Upper lobe of right lung (tissue), 1 donor: ENCODE results near the gene CD3G. TPM values are rescaled to one million over a fixed set of nuclear protein-coding genes. Genes with fewer than 3 reads are reported as not detected.
A peak's percentile ranks its signal among the peaks of the same experiment; 100 is the strongest.

Source experiments
- ATAC-seq: fragments of 200-7000 bp; cut with Tn5 transposase; one replicate; pipeline ENCODE4 v1.9.1; 2020; ENCODE audit warnings: mild to moderate bottlenecking, moderate library complexity
- DNase-seq: peaks from one replicate; pipeline ENCODE4 v3.0.0-alpha.2; 2020
- H3K27ac ChIP-seq: fragments of 200-600 bp; one replicate; pipeline ENCODE4 v1.8.0; 2022
- H3K27me3 ChIP-seq: fragments of 200-600 bp; one replicate; pipeline ENCODE4 v1.8.0; 2022; ENCODE audit warnings: mild to moderate bottlenecking
- H3K36me3 ChIP-seq: fragments of 200-600 bp; one replicate; pipeline ENCODE4 v1.8.0; 2022
- H3K4me1 ChIP-seq: fragments of 200-600 bp; one replicate; pipeline ENCODE4 v1.8.0; 2022
- H3K4me3 ChIP-seq: fragments of 200-600 bp; one replicate; pipeline ENCODE4 v1.8.0; 2022; ENCODE audit warnings: mild to moderate bottlenecking
- H3K9me3 ChIP-seq: fragments of 200-600 bp; one replicate; pipeline ENCODE4 v1.8.0; 2022
- CTCF ChIP-seq: fragments of 200-600 bp; IDR thresholded peaks from one replicate; pipeline ENCODE4 v1.8.0; 2022; ENCODE audit warnings: antibody characterized with exemption
- intact Hi-C: fragments of 100-400 bp; cut with DNase I; formaldehyde crosslinking; loops from one replicate; pipeline ENCODE4 v1.11.0; 2022
- total RNA-seq: library from RNA; stranded (reverse); fragmentation: NEBNext Ultra II Directional; extraction: Animal tissue kit (Norgen Biotek cat#: 25700); gene quantifications from one replicate; pipeline ENCODE4 v1.2.1, GENCODE V29; 2021
- donor health status: DM: no; HTN: yes; CAD: no; lungs with severe emphysema.

The CD3G gene
- total RNA-seq, 1 donor from 2014 or later: 6.5 TPM

GRCh38 chr11:118318581-118319336 is 25.4 kb upstream of the CD3G start:
- intact Hi-C loops: no loop called here

GRCh38 chr11:118319337-118319707 is 24.8 kb upstream of the CD3G start:
- peak; percentile 64 for ATAC-seq

More at GRCh38 chr11:118318581-118319336, 25.4 kb upstream of the CD3G start:
- Histone ChIP-seq H3K27me3 (peaks cover 2% of the 10 kb centered on the region), H3K4me3 (no peak overlapping the region), H3K9me3 (no peaks in the 10 kb centered on the region), H3K36me3 (no peaks in the 10 kb centered on the region), H3K4me1 (peaks cover 35% of the 10 kb centered on the region), H3K27ac (peak overlapping the region; percentile 63)
- no peak for TF ChIP-seq CTCF
- ATAC-seq: peak; percentile 45
- DNase-seq: peak; percentile 82

GRCh38 chr11:118320515-118320914 is 23.6 kb upstream of the CD3G start:
- intact Hi-C loops: no loop called here
- Histone ChIP-seq H3K36me3 (no peaks in the 10 kb centered on the region), H3K27ac (peak overlapping the region; percentile 11), H3K9me3 (no peaks in the 10 kb centered on the region), H3K4me1 (peaks cover 31% of the 10 kb centered on the region), H3K27me3 (no peaks in the 10 kb centered on the region), H3K4me3 (no peak overlapping the region)
- DNase-seq (no peak), ATAC-seq (no peak)
- TF ChIP-seq CTCF: no peak

More at GRCh38 chr11:118319337-118319707, 24.8 kb upstream of the CD3G start:
- Histone ChIP-seq H3K4me3 (no peak overlapping the region), H3K27ac (peak overlapping the region; percentile 63), H3K9me3 (no peaks in the 10 kb centered on the region), H3K4me1 (peaks cover 35% of the 10 kb centered on the region), H3K27me3 (no peaks in the 10 kb centered on the region), H3K36me3 (no peaks in the 10 kb centered on the region)
- intact Hi-C loops: no loop called here
- no peak for TF ChIP-seq CTCF
- no peak for DNase-seq

GRCh38 chr11:118321386-118322082 is 22.6 kb upstream of the CD3G start:
- no peaks in the 10 kb centered on the region for H3K9me3 ChIP-seq
- H3K27ac ChIP-seq: peak overlapping the region; percentile 36
- DNase-seq (no peak), ATAC-seq (peak; percentile 65)
- no peak for TF ChIP-seq CTCF
- no peaks in the 10 kb centered on the region for H3K27me3 ChIP-seq
- intact Hi-C loops: no loop called here
- peaks cover 21% of the 10 kb centered on the region for H3K4me1 ChIP-seq
- H3K4me3 ChIP-seq: no peak overlapping the region
- H3K36me3 ChIP-seq: no peaks in the 10 kb centered on the region

GRCh38 chr11:118322721-118323120 is 21.4 kb upstream of the CD3G start:
- ATAC-seq (no peak), DNase-seq (no peak)
- TF ChIP-seq CTCF: no peak
- H3K4me1 ChIP-seq: peaks cover 16% of the 10 kb centered on the region
- H3K4me3 ChIP-seq: no peak overlapping the region
- H3K36me3 ChIP-seq: no peaks in the 10 kb centered on the region
- H3K9me3 ChIP-seq: no peaks in the 10 kb centered on the region
- H3K27ac ChIP-seq: peak overlapping the region; percentile 42
- no peaks in the 10 kb centered on the region for H3K27me3 ChIP-seq
- intact Hi-C loops: no loop called here
